Activated CD8-positive, alpha-beta memory T cell treated with anti-CD3 and anti-CD28 coated beads for 36 hours (primary cell): ENCODE measurements around the gene RASA3. TPM values are rescaled to one million over a fixed set of nuclear protein-coding genes. Genes with fewer than 3 reads are reported as not detected.

ENCODE experiments used
- CTCF ChIA-PET: fragments of 350-600 bp; sonication (Branson Sonifier 250); formaldehyde crosslinking; loops from one replicate; lab custom pipeline; 2021; ENCODE audit warnings: antibody characterized with exemption; lab: Charles Lee
- POLR2A ChIA-PET: fragments of 350-600 bp; sonication (Branson Sonifier 250); formaldehyde crosslinking; loops from one replicate; lab custom pipeline; 2021; ENCODE audit warnings: antibody characterized with exemption; lab: Charles Lee
- total RNA-seq, 2 experiments: library from RNA; stranded (reverse); gene quantifications; one replicate each; pipeline ENCODE4 v1.2.3, GENCODE V29; 2021

The RASA3 gene
- total RNA-seq, 2 experiments from 2014 or later = 22.1 to 22.5 TPM

DNA sequence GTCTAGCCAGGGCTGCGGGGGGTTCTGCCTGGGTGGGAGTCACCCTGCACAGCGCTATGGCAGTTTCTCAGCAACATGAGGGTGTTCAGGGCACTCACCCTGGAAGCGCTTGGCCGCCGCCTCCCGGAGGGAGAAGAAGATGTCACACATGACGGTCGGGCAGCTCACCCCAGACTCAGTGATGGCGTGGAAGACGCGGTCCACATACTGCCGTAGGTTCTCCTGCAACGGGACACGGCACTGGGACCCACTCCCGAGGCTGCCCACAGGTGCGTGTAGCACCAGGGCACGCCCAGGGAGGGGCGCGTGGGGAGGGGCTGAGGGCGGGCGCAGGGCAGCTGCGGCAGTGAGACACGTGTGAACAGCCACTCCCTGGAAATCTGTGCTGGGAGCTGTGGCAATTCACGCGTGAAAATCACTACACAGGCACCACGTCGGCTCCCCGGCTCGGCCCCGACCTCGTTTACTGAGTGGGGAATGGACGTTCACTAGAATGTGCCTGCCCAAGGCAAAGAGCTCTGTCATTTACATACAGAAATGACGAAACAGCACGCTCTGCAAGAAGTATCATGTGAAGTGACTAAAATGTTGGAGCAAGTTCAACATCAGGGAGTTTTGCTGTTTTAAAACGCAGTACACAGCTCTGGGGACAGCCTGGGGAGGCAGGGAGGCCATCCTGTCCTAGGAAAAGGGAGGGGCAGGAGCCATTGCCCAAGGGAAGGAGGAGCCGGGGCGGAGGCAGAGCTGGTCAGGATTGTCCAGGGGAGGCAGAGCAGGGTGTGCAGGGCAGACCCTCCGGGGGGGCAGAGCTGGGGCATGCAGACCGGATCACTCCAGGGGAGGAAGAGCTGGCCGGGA is 117.1 kb downstream of the RASA3 start:
- ChIA-PET CTCF (no interaction called here), POLR2A (interaction anchor here (0.5 kb wide), 1 partner anchor 807 kb away, joined by 4 read pairs; the partner anchor contains the start of gene PCID2)

DNA sequence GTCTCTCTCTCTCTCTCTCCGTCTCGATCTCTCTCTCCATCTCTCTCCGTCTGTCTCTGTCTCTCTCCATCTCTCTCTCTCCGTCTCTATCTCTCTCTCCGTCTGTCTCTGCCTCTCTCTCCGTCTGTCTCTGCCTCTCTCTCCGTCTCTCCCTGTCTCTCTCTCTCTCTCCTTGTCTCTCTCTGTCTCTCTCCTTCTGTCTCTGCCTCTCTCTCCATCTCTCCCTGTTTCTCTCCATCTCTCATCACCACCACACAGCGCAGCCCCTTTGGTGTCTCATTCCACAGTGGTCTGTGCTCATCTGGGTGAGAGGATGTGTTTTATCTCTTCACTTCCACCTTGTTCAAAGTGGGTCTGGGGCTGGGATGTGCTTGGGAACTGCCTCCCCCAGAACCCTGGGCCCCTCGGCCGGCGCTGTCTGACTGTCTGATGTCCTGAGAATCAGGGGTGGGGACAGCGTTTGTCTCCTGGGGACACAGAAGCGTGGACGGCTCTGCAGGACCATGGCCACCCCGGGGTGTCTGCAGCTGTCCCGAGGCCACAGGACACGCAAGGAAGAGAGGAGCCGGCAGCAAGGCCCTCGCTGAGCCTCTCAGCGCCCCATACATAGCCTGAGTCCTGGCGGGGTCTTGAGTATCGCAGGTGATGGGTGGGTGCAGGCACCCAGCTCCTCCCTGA is 118.3 kb downstream of the RASA3 start:
- ChIA-PET POLR2A (no interaction called here), CTCF (no interaction called here)

DNA sequence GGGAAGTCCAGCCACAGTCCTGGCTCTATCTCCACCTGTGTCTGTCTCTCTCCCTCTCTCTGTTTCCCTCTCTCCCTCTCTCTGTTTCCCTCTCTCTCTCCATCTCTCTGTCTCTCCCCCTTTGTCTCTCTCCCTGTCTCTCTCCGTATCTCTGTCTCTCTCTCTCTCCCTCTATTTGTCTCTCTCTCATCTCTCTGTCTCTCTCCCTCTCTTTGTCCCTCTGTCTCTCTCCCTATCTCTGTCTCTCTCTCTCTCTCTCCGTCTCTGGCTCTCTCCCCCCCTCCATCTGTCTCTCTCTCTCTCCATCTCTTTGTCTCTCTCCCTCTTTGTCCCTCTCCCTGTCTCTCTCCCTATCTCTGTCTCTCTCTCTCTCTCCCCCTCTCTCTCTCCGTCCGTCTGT is 119.1 kb downstream of the RASA3 start:
- ChIA-PET POLR2A (no interaction called here), CTCF (no interaction called here)

DNA sequence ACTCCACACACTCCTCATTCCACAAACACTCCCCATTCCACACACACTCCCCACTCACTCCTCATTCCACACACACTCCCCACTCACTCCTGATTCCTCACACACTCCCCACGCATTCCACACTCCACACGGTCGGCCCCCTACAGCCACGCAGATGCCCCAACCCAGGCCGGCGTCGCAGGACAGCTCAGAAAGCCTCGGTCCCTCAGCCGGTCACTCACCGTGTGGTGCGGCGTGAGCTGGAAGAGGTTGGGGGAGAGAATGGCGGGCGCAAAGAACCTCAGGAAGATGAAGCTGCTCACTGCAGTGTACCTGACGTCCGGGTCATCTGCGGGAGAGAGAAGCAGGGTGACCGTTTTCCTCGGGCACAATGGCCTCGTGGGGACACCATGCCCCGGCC is 119.5 kb downstream of the RASA3 start:
- ChIA-PET POLR2A (no interaction called here), CTCF (no interaction called here)

DNA sequence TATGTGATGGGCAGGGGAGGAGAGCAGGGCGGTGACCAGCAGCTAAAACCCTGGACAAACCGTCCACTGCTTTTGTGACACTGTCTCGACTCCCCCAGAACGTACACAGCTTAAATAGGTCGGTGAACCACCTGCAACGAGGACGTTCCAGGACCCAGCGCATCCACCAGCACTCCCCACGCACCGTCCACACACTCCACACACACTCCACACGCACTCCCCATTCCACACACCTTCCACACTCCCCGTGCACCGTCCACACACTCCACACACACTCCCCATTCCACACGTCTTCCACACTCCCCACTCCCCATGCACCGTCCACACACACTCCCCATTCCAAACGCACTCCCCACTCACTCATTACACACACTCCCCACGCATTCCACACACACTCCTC is 120.3 kb downstream of the RASA3 start:
- POLR2A ChIA-PET = no interaction called here
- CTCF ChIA-PET = no interaction called here

DNA sequence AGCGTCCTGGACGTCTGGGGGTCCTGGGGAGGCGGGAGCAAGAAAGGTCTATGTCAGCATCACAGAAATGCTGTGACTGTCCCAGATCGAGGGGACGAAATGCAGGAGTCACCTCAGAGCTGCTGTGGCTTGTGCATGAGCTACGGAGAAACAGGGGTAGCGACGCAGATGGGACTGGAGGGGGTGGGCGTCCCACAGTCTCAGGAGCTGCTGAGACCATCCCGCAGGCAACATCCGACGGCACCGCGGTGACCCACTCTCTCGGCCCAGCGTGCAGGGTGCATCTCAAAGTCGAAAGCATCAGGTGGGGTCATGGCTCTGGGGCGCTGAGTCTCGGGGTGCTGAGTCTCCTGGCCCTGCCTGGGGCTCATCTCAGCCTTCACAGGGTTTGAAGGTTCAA is 121.2 kb downstream of the RASA3 start:
- ChIA-PET CTCF (no interaction called here), POLR2A (no interaction called here)

DNA sequence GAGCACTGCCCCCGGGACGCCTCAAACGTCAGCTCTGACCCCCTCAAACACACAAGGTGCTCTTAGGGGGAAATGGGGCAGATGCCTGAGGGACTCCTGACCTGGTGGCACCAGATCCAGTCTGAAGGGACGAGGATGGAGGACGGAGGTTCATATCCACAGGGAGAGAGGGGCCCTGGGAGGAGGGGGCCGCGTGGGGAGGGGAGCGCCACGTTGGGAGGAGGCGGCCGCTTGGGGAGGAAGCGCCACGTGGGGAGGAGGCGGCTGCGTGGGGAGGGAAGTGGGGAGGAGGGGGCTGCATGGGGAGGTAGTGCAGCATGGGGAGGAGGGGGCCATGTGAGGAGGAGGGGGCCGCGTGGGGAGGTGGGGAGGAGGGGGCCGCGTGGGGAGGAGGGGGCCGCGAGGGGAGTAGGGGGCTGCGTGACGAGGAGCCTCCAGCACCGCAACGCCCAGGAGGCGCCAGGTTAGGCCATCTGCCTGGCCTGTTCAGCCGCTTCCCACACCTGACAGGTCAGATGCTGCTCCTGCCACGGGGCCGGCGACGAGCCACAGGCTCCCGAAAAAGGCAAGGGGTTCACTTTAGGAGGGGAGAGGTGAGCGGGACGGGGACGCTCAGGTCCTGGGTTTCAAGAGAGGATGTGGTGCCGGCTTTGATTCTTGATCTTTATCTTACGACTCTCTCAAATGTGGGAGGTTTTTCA is 121.9 kb downstream of the RASA3 start:
- ChIA-PET POLR2A (no interaction called here), CTCF (no interaction called here)

DNA sequence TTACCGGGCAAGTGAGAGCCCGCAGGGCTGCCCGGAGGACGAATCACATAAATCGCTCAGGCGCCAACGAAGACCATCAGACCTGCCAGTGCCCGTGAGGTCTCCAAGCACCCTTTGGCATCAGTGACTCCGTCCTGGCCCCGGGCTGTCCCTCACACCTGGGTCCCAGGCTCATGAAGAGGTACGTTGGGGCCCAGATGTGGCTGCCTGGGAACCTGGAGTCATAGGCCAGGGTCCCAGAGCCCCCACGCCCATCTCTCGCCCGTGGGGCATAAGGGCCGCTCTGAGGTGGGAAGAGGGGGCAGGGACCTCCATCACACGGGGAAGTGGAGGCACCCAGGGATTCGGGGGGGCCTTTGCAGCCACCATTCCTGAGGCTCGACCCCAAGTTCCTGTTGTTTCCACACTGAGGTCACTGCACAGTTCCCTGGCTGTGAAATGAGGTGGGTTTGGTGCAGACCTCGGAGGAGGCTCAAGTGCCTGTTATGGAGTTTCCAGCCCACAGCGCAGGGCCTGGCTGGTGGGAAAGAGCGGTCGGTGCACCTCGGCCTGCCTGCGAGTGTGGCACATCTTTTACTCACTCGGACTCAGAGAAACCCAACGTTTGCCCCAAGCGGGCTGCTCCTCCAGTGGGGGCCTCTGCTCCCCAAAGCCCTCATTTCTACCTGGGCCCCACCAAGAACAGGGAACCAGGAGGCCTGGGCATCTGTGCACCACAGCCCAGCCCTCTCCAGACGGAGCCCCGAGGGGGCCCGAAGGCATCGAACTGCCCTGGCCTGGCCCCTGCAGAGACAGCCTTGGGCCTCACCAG is 122.6 kb downstream of the RASA3 start:
- ChIA-PET POLR2A (no interaction called here), CTCF (no interaction called here)

DNA sequence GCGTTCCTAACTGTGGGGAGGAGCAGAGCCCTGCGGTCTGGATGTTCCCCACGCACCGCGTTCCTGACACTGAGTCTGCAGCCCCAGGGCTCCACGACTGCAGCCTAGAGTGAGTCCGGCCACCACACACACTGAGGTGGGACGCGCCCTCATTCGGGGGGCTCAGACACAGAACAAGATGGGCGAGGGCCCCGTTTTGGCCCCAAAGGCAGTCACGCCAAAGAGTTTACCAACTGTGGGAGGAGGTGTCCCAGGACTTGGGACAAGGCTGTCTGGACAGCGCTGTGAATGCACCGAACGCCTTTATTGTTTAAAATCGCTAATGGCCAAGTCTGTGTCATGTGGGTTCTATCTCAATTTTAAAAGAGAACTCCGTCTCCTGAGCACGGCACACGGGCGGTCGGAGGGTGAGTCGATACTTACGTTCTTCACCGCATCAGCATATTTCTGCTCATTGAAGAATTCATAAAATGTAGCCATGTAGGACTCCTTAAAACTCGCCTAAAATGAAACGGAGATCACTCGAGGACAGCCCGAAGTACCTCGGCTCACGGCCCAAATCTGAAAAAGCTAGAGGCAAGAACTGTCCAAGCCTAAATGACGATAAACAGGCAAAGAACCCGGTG is 123.3 kb downstream of the RASA3 start:
- CTCF ChIA-PET = no interaction called here
- POLR2A ChIA-PET = no interaction called here

DNA sequence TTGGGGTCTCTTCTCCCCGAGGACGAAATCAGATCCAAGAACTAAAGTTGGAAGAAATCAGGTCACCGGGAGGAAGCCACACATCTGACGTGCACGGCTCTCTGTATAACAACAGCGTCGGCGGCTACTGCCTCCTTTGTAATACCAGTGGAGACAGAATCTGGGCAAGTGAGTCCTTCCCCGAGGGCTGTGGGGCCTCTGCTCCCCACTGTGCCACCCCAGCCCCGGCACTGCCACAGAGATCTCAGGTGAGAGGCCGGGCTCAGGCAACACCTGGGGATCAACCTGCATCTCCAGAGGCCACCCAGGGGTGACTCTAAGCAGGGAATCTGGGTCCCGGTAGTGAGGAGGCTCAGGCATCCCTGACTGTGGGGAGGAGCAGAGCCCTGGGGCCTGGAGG is 124.9 kb downstream of the RASA3 start:
- ChIA-PET POLR2A (no interaction called here), CTCF (no interaction called here)

DNA sequence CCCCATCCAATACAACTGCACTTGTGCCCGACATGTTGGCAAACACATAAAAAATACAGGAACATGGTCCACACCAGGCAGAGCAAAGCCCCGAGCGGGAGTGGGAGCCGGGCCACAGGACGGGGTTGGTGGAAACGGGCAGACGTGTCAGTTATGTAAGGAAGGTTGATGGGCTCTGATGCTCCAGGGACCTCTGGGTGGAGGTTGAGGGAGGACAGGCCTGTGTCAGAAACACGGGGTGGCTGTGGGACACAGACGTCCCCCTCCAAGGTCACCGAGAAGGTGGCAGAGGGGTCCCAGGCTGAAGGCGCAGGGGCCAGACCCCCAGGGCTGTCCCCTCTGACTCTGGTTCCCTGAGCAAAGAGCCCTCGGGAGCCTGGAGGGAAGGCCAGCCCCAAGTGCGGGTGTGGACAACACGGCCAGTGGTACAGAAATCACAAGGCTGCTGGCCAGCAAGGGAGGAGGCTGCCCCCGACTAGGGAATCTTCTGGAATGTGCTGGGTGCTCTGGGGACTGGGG is 127.2 kb downstream of the RASA3 start:
- CTCF ChIA-PET = no interaction called here
- POLR2A ChIA-PET = no interaction called here

DNA sequence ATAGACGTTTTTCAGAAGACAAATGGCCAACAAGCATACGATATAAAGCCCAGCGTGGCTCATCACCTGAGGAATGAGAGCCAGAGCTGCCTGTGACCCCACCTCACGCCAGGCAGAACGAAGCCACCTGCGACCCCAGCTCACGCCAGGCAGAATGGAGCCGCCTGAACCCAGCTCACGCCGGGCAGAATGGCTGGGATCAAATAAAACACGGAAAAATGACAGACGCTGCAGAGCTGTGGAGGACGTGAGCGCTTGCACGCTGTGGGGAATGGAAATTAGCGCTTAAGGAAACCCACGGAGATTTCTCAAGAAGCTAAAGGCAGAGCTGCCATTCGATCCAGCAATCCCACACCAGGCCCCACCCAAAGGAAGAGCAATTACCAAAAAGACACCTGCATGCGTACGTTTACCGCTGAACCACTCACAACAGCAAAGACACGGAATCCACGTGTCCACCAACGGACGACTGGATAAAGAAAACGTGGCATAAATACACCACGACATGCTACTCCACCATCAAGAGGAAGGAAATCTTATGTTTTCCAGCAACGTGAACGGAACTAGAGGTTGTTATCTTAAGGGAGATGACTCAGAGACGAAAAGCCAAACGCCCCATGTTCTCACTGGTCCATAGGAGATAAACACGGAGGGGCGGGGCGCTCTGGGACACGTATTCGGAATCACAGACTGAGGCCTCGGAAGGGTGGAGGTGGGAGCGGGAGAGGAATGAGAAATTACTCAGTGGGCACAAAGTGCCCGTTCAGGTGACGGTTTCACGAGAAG is 127.8 kb downstream of the RASA3 start:
- ChIA-PET POLR2A (no interaction called here), CTCF (no interaction called here)

DNA sequence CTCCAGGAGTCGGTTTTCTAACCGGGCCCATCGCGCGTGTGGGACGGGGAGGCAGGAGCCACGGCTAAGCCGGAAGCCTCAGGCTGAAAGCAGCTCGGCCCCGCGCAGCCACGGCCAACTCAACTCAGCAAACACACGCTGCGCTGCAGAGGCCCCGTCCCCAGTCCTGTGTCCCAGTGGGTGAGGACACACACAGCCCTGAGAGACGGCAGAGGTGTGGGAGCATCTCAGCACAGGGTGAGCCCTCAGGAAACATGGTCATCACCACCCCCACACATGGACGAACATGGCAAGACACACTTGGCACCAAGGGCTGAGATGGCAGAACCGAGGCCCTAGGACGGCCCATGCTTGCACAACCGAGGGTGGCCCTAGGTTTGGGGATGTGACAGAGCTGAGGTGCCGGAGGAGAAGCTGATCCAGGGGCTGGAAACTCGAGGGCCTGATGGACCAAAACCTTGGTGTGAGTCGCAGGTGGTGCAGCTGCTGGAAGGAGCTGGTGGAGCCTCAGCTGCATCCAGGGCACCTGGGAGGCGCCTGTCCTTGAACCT is 129.6 kb downstream of the RASA3 start:
- ChIA-PET POLR2A (interaction anchor here (0.6 kb wide), 1 partner anchor 480 kb away, joined by 3 read pairs; no protein-coding TSS in a partner anchor), CTCF (no interaction called here)

DNA sequence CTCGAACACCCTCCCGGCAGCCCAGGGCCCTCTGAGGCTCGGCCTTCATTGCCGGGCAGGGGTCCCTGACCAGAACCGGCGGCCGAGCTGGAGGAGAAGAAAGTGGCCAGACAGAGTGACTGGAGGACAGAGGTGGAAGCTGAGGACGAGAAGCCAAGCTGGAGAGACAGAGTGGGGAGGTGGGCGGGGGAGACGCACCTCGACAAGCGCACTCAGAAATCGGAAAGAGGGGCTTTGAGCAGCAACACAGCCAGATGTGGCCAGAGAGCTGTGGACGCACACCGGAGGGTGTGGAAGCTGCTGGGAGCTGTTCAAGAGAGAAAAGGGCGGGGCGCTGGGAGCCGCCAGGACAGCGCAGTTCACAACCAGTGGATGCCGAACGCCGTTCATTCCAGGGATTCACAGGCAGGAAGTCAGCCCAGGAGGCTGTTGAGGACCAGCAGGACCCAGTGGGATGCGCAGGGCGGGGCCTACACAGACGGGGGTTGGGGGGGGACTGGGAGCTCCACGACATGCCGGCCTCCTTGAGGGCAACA is 130.3 kb downstream of the RASA3 start:
- CTCF ChIA-PET = no interaction called here
- POLR2A ChIA-PET = interaction anchor here (0.6 kb wide), 1 partner anchor 479 kb away, joined by 3 read pairs; no protein-coding TSS in a partner anchor

DNA sequence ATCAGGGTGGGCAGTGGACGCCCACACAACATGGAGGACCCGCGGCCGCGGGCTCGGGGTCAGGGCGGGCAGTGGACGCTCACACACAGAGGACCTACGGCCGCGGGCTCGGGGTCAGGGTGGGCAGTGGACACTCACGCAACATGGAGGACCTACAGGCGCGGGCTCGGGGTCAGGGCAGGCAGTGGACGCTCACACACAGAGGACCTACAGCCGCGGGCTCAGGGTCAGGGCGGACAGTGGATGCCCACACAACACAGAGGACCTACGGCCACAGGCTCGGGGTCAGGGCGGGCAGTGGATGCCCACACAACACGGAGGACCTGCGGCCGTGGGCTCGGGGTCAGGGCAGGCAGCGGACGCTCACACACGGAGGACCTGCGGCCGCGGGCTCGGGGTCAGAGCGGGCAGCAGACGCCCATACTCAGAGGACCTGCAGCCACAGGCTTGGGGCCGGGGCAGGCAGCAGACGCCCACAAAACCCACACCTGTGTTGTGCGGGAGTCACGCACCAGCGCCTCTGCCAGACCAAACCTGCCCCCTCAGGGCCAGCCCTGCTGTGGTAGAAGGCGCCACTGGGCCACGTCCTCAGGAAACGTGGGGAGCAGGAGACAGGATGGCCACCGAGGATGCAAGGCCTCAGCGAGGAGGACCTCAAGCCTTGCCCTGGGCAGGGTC is 131.0 kb downstream of the RASA3 start:
- ChIA-PET CTCF (no interaction called here), POLR2A (no interaction called here)

DNA sequence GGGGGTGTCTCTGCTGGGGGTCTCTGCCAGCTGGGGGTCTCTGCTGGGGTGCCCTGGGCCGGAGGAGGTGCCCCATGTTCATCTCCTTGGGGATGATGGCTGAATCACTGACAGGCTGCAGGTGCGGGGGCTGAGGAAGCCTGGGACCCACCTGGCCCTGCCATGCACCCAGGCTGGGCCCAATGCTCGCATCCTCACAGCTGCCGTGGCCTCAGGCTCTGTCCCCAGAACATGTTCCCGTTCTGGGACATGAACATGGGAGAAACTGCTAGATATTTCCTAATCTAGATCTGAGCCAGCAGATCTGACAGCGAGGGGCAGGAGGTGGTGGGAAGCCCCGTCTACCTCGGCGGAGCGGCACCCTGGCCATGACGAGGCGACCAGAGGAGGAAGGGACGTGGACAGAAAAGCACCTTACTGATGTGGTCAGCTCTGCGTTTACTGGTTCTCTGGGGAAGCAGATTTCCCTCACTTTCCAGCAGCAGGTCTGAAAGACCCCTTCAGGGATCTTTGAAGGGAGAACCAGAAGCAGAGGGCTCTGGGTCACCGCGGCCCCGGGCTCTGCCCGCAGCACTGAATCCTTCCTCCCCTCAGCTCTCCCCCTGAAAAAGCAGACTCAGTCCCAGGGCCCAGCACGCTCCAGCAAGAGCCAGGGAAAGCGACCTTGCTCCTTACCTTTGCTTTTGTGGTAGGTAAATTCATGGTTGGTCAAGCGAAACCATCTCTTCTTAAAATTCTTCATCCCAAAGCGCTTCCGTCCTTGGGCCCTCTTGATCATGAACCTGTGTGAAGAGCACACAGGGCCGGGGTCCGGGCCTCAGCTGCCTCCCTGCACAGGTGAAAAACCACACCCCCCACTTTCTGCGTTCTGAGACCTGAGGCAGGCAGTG is 132.0 kb downstream of the RASA3 start:
- CTCF ChIA-PET = no interaction called here
- POLR2A ChIA-PET = no interaction called here
